Small intestine (tissue), 16 donors: Measurements from ENCODE around the gene BTRC. TPM values are rescaled to one million over a fixed set of nuclear protein-coding genes. Genes with fewer than 3 reads are reported as not detected.
A peak's percentile ranks its signal among the peaks of the same experiment; 100 is the strongest.

ENCODE experiments used
- DNase-seq, 2 donors: peaks; one replicate each; pipeline versions ENCODE4 v3.0.0 to v3.0.0-alpha.2; 2013
- FAIRE-seq: peaks from 2 replicates; lab custom pipeline; 2012; peaks lifted over from hg19 to GRCh38; lab: Jason Lieb, UNC
- H3K27ac ChIP-seq, 3 donors: one replicate each; pipeline ENCODE4 v1.5.1; 2013; ENCODE audit warnings: low read length in 2 of 3, mild to moderate bottlenecking in 2 of 3, control low read depth in 1 of 3, inconsistent platforms in 1 of 3, low read depth in 1 of 3, moderate library complexity in 1 of 3
- H3K27me3 ChIP-seq, 3 donors: one replicate each; pipeline ENCODE4 v1.6.1; 2013; ENCODE audit warnings: low read length in 3 of 3, inconsistent platforms in 1 of 3; ENCODE audit not compliant: control insufficient read depth in 3 of 3, insufficient read depth in 3 of 3
- H3K36me3 ChIP-seq, 3 donors: one replicate each; pipeline ENCODE4 v1.6.1; 2013; ENCODE audit warnings: low read length in 3 of 3, inconsistent platforms in 1 of 3, low read depth in 1 of 3, mild to moderate bottlenecking in 1 of 3, moderate library complexity in 1 of 3; ENCODE audit not compliant: control insufficient read depth in 3 of 3, insufficient read depth in 2 of 3
- H3K4me1 ChIP-seq, 3 donors: one replicate each; pipeline ENCODE4 v1.6.1; 2013; ENCODE audit warnings: low read length in 2 of 3, inconsistent platforms in 1 of 3, low read depth in 1 of 3, mild to moderate bottlenecking in 1 of 3, moderate library complexity in 1 of 3; ENCODE audit not compliant: control insufficient read depth in 3 of 3, insufficient read depth in 2 of 3
- H3K4me3 ChIP-seq, 3 donors: one replicate each; pipeline ENCODE4 v1.5.1; 2013; ENCODE audit warnings: low read length in 3 of 3, control low read depth in 1 of 3, inconsistent platforms in 1 of 3, low read depth in 1 of 3, mild to moderate bottlenecking in 1 of 3, moderate library complexity in 1 of 3
- H3K9me3 ChIP-seq, 2 donors: one replicate each; pipeline ENCODE4 v1.6.1; 2013; ENCODE audit warnings: low read depth in 1 of 2, low read length in 1 of 2; ENCODE audit not compliant: control insufficient read depth in 2 of 2, insufficient read depth in 1 of 2
- WGBS, 3 donors: extraction: QIAGEN DNeasy Blood & Tissue Kit; methylation state at CpG; one replicate each; pipeline ENCODE4 v1.1.7; 2013; 5-methylcytosine and 5-hydroxymethylcytosine counted together
- long read RNA-seq, 10 donors: transcript quantifications; one replicate each; lab custom pipeline, GENCODE V29; 2026
- polyA plus RNA-seq, 4 donors: library from polyadenylated mRNA; stranded (reverse) in 3 of 4; unstranded in 1 of 4; fragments of 200-250 nt in 3 of 4; fragments of 120-200 nt in 1 of 4; gene quantifications; one replicate each; pipeline versions ENCODE4 v1.2.1 to v1.2.3, GENCODE V29; 2013
- donor health status: healthy with polysubstance abuse.
- donor health status: control.
- donor health status: control.
- donor health status: Bipolar disorder and iron deficiency.
- donor health status: healthy.

BTRC gene
- polyA plus RNA-seq = 10 to 100 TPM in 1 of 4 donors, 1 to 10 TPM in 3; 3.0 to 12.5 (median 4.9) TPM
- long read RNA-seq, donor 1, full-length matches to known transcripts = 4 of 4 reads
- long read RNA-seq, donor 1, partial matches to known transcripts = 0 of 4 reads
- long read RNA-seq, donor 1, other reads (novel, unspliced or antisense) = 0 of 4 reads
- long read RNA-seq, donor 2, full-length matches to known transcripts = 1 of 1 reads
- long read RNA-seq, donor 2, partial matches to known transcripts = 0 of 1 reads
- long read RNA-seq, donor 2, other reads (novel, unspliced or antisense) = 0 of 1 reads
- long read RNA-seq, donor 3 = 0 reads
- long read RNA-seq, donor 4 = 0 reads
- long read RNA-seq, donor 5, partial matches to known transcripts = 0 of 1 reads
- long read RNA-seq, donor 5, other reads (novel, unspliced or antisense) = 0 of 1 reads
- long read RNA-seq, donor 6, full-length matches to known transcripts = 4 of 4 reads
- long read RNA-seq, donor 6, partial matches to known transcripts = 0 of 4 reads
- long read RNA-seq, donor 6, other reads (novel, unspliced or antisense) = 0 of 4 reads
- long read RNA-seq, donor 7 = 0 reads
- long read RNA-seq, donor 8, full-length matches to known transcripts = 1 of 1 reads
- long read RNA-seq, donor 8, partial matches to known transcripts = 0 of 1 reads
- long read RNA-seq, donor 8, other reads (novel, unspliced or antisense) = 0 of 1 reads
- long read RNA-seq, donor 9, full-length matches to known transcripts = 1 of 1 reads
- long read RNA-seq, donor 9, partial matches to known transcripts = 0 of 1 reads
- long read RNA-seq, donor 9, other reads (novel, unspliced or antisense) = 0 of 1 reads
- long read RNA-seq, donor 10, full-length matches to known transcripts = 2 of 8 reads
- long read RNA-seq, donor 10, partial matches to known transcripts = 6 of 8 reads
- long read RNA-seq, donor 10, other reads (novel, unspliced or antisense) = 0 of 8 reads

DNA sequence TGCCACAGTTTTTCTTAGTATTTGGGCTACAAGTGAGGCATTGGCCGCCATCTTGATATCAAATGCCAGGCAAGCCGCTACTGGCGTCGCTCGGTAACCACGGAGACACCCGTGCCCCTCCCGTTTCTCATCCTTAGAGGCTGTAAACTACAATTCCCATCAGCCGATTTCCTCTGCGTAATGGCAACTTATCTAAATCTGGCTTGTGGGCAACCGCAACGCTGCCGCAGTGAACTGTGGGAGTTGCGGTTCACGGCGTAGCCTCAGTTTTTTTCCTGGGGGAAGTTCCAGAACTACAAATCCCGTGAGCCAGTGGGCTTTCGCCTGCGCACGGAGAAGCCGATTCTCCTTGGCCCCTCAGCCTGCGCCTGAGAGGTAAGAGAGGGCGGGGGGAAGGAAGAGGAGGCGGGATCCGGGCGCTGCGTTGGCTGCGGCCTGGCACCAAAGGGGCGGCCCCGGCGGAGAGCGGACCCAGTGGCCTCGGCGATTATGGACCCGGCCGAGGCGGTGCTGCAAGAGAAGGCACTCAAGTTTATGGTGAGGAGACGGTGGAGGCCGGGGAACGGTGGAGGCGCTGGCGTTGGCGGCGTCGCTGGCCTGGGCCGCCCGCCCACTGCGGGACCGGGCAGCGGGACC is at the start of gene BTRC:
Gene BTRC (plus strand): TSS at position 474 of the 636 bp plus-strand sequence. CDS start 16 bp downstream, at position 490.
- DNase-seq (peak; percentile 99), FAIRE-seq (peak; percentile 59)
- Histone ChIP-seq H3K27me3 (peaks cover 0 to 10% (median 0%) of the 10 kb centered on the region in 3 donors), H3K27ac (peak within 1 kb of the TSS; percentile 76 to 85 (median 85)), H3K9me3 (no peaks in the 10 kb centered on the region), H3K4me3 (peak within 1 kb of the TSS; percentile 86 to 95 (median 90)), H3K4me1 (peaks cover 0 to 10% (median 0%) of the 10 kb centered on the region in 3 donors), H3K36me3 (peaks cover 0 to 6% (median 0%) of the 10 kb centered on the region in 3 donors)
- 0 to 1% (median 0%) methylated on average over 49 to 50 of the region's 50 CpGs for WGBS, 3 donors

DNA sequence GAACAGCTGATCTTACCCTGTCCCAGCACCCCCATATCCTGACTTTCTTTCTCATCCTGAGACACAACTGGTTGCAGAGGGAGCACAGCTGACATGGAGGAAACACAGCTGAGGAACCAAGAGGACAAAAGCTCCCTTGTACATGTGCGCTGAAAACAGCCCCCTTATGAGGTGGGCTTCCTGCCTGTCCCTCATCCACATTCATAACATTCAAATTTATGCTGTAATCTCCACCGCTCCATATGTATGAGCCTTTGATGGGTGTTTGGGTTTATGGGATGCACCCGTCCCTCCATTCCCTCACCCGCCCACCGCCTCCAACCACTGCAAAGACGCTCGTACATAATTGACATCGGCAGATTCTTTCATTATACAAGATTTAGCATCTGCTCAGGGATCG is 49.6 kb upstream of the BTRC start:
- peaks cover 0 to 51% (median 23%) of the 10 kb centered on the region in 3 donors for H3K27me3 ChIP-seq
- no peaks in the 10 kb centered on the region for H3K9me3 ChIP-seq
- H3K4me3 ChIP-seq = no peak overlapping the region
- WGBS, 3 donors = 92 to 96% (median 95%) methylated on average over 9 of the region's 9 CpGs
- DNase-seq = no peak
- H3K27ac ChIP-seq = no peak overlapping the region
- no peaks in the 10 kb centered on the region for H3K4me1 ChIP-seq
- H3K36me3 ChIP-seq = no peaks in the 10 kb centered on the region
- no peak for FAIRE-seq

DNA sequence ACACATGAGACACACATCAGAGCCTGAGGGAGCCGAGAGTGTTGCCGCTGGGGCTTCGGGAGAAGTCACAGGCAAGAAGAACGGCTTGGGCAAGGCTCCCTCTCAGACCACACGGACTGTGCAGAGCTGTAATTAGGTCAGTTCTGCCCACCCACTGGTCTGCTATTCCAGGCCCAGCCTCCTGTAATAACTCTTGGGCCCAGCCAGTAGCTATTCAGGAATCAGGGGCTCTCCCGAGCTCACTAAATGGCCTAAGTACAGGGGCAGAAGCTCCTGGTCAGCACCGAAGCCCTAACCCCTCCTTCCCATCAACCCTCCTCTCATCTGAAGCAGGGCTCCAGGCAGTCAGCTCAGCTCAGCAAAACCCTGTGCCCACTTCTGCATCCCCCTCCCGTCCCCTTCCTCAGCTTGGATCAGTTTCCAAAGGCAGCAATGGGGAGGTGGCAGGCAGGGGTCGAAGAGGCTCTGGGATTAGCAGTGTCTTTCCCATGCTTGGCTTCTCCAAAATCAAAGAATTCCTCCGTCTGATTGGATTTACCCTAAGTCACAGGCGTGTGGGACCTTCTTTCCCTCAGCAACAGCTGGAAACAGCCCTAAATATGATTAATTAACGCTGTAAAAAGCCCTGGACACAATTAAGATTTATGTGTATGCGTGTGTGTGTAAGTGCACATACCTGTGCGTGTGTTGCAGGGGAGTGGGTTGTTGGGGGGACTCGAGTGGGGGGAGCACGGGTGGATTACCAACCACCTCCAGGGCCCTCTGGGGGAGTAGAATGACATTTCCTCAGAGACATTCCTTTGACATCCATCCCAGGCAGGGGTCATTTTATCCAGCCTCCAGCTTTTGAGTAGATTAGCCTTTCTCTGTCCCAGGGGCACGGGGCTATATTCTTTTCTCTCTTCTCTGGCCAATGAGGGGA is 48.4 kb upstream of the BTRC start:
- Histone ChIP-seq H3K27ac (no peak overlapping the region), H3K4me1 (no peaks in the 10 kb centered on the region), H3K36me3 (no peaks in the 10 kb centered on the region), H3K4me3 (no peak overlapping the region), H3K9me3 (no peaks in the 10 kb centered on the region), H3K27me3 (peaks cover 0 to 54% (median 31%) of the 10 kb centered on the region in 3 donors)
- FAIRE-seq (no peak), DNase-seq (no peak)
- WGBS, 3 donors = 61 to 70% (median 69%) methylated on average over 17 of the region's 17 CpGs

DNA sequence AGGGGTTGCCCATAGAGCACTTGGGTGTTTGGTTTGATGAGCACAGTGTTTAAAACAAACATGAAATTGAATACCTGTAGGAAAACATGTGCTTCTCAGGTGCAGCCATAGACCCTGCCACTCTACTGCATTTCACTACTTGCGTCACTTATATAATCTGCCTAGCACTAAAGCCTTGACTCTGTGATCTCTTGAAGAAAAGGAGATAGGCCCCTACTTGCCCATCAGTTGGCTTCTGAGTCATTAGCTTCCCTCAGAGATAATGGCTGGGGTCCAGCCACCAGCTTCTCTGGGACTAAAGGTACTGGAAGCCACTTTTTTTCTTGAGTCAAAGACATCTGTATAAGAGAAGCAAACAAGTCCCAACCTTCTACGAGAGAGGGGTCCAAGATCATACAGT is 45.9 kb upstream of the BTRC start:
- FAIRE-seq (no peak), DNase-seq (no peak)
- H3K27me3 ChIP-seq = peaks cover 0 to 62% (median 37%) of the 10 kb centered on the region in 3 donors
- peaks cover 0 to 4% (median 0%) of the 10 kb centered on the region in 3 donors for H3K4me1 ChIP-seq
- no peaks in the 10 kb centered on the region for H3K36me3 ChIP-seq
- H3K27ac ChIP-seq = no peak overlapping the region
- no peak overlapping the region for H3K4me3 ChIP-seq
- H3K9me3 ChIP-seq = no peaks in the 10 kb centered on the region
- WGBS, 3 donors = 59 to 94% (median 90%) methylated on average over 2 of the region's 2 CpGs

DNA sequence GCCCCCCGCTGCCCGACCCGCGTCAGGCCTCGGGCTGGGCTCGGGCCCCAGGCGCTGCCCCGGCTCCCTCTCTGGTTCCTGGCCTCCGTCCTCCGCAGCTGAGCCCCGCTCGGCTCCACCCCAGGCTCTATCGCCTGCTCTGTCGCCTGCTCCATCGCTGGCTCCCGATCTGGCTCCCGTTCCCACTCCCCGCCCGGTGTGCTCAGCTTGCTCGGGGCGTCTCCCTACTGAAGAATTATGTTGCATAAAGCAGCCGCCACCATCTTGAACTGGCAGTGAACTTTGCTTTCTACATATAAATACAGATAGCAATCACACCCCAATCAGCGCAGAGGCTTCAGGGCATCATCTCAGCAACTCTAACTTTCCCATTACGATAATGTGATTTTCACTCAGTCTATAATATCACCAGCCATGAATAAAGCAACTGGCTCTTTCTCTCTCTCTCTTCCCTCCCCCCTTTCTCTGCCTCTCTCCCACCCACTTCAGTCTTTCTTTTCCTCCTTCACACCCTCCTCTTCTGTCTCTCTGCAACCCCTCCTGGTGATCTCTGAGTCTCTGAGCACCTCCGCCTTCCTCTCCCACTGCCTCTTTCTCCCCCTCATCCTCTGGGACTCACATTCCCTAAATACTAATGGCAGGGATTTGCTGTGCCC is 43.3 kb upstream of the BTRC start:
- Histone ChIP-seq H3K4me3 (peak overlapping the region in 1 of 3 donors; percentile 7), H3K4me1 (peaks cover 0 to 4% (median 0%) of the 10 kb centered on the region in 3 donors), H3K27ac (no peak overlapping the region), H3K36me3 (no peaks in the 10 kb centered on the region), H3K9me3 (no peaks in the 10 kb centered on the region), H3K27me3 (peaks cover 0 to 45% (median 30%) of the 10 kb centered on the region in 3 donors)
- 10 to 16% (median 14%) methylated on average over 18 to 25 of the region's 25 CpGs for WGBS, 3 donors
- FAIRE-seq = no peak
- peak; percentile 37 to 44 for DNase-seq

DNA sequence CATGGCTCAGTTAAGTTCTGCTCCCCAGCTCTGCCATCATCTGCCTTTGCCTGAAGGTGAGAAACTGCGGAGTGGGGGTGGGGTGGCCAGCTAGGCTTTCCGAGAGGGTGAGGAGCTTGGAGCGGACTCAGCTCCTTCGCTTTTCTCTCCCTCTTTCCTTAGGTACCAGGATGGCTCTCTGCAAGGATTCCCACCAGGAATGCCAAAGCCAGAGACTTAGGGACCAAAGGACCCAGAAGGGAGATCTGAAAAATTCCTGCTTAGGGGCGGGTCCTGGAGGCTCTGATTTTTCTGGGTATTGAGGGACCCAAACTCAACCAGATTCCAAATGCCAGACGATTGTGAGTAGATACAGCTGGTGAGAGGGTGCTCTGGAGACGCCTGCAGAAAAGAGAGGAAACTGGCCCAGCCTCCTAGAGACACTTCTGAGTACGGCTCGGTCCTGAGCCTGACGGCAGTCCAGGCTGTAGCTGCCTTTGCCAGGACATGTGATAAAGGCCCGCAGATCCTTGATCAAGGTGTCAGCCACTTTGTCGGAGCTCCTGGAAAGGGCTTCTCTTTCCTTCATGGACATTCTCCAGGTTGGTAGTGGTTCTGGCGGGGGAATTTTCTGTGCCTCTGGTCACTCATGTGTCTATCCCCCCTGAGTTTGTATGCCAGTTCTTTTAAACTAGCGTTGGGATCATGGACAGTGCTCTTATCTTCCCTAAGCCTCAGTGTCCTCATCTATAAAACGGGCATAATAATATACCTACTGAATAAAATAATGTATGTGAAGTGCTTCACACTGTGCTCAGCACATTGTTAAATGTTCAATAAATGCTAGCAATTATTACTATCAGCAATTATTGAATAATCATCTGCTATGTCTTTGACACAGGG is 42.5 kb upstream of the BTRC start:
- Histone ChIP-seq H3K9me3 (no peaks in the 10 kb centered on the region), H3K4me1 (peaks cover 0 to 4% (median 0%) of the 10 kb centered on the region in 3 donors), H3K27me3 (peaks cover 0 to 44% (median 30%) of the 10 kb centered on the region in 3 donors), H3K27ac (no peak overlapping the region), H3K4me3 (peak overlapping the region in 1 of 3 donors; percentile 7), H3K36me3 (no peaks in the 10 kb centered on the region)
- WGBS, 3 donors = 22 to 29% (median 25%) methylated on average over 15 of the region's 15 CpGs
- peak in 1 of 2 donors; percentile 16 for DNase-seq
- FAIRE-seq = no peak
